GM18868 (cell line): ENCODE measurements around the gene NOL9.

Experiments
- ATAC-seq: cut with Tn5 transposase; IDR thresholded peaks from one replicate; pipeline ENCODE4 v1.9.1; 2021; ENCODE audit warnings: mild to moderate bottlenecking, moderate library complexity; ENCODE audit not compliant: unreplicated experiment

The NOL9 gene

DNA sequence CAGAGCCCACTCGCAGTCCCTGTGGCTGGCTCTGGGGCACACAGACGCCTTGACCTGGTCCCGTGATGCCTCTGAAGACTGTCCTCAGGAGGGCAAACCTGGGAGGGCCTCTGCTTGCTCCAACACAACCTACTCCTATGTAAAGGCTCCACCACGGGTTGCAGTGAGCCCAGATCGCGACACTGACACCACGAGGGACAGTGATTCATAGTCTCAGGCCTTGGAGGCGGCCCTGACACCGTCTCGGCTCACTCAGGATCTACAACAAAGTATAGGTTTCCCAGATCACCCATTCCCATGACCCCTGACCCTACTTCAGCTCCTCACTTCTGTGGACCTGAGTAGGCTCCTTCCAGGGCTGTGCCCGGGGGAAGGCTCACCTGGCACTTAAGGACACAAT lies 28.0 kb downstream of the NOL9 start:
- no peak for ATAC-seq

DNA sequence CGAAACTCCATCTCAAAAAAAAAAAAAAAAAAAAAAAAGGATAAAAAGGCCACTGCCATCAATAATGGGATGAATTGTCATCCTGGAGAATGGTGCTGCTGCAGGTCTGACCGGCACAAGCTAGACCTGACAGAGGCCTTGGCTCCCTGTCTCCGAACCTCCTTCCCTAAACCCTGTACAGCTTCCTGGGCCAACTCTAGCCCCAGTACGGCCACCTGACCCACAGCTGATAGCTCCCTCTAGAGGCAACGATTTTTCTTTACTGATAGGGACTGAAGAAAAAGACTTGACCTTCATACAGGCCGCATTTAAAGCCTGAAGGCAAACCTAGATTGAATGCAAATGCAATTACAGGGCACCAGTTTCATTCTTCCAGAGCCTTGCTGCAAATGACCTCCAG lies 30.7 kb downstream of the NOL9 start:
- no peak for ATAC-seq

DNA sequence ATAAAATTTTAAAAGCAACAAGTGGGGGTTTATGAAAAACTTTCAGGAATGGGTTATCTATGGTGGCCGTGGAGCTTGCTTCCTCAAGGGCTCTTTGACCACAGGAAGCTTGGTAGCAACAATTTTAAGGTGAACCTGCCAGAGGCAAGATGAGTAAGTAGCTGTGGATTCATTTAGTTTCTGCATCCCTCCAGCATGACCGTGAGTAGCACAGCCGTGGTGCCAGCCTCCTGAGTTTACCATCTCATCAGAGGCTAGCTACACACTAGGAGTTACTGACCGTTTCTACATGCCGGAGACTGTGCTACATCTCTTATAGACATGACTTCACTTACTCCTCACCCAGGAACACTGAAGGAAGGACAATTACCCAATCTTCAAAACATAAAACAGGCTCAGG lies 32.8 kb downstream of the NOL9 start:
- ATAC-seq = no peak

DNA sequence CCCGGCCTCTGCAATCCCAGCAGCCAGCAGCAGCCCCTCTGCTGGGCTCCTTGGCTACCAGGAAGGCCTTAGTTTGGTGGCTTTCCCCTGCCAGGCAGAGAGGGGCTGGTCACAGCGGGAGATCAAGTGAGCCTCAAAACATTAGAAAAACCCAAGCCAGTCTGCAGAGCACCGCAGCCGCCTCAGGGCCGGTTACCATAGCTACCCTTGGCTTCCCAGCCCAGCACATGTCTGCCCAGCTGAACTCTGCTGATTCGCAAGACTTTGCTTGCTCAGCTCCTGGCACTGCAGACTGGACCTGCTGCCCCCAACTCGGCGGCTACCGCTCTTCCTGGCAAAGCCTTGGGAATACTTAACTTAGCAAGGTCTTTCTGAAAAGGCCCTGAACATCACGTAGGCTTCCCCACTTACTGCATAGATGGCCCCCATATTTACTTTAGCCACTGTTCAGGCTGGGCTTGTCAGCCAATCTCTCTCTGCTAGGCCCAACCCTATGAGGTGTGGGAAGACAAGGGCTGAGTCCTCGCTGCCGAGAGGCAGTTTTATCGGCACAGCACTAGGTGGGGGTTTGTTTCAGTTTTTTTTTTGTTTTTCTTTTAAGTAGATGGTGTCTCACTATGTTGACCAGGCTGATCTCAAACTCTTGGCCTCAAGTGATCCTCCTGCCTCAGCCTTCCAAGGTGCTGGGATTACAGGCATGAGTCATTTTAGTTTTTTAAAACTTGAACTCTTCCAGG lies 34.2 kb downstream of the NOL9 start:
- no peak for ATAC-seq

DNA sequence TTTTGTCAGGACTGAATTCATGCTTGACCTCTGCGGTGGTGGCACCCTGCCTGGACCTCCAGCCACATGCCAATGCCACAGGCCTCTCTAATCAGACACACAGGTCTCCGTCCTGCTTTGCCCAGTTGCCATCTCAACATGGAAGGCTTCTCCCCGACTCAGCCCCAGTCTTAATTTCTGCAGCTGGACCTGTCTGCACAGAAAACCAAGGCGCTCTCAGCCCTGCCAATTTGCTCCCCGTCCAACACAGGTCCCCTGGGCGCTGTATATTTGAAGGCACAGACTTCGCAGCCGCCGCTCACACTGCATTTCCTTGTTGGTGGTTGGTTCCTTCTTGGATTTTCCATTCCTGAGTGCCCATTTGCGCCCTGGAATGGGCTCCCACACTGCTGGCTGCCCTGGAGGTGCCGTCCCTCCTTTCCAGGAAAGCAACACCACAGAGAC lies 34.8 kb downstream of the NOL9 start:
- ATAC-seq = no peak

DNA sequence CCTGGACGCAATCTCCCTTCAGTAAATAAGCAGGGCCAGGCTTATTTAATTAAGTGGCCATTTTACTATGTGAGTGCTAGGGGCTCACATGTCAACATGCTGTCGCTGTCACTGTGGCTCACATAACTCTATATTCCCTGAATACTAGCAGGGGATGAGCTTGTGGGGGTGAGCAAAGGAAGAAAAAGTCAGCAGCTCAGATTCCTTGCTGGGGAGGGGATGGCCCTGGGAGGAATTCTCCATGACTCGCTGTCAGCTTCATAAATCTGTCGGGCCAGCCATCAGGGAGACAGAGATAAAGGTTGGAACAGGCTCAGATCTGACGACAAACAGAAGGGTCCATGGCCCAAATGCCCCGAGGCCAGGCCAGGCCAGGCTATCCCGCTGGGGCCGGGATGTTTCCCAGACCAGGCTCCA lies 36.9 kb downstream of the NOL9 start:
- no peak for ATAC-seq

DNA sequence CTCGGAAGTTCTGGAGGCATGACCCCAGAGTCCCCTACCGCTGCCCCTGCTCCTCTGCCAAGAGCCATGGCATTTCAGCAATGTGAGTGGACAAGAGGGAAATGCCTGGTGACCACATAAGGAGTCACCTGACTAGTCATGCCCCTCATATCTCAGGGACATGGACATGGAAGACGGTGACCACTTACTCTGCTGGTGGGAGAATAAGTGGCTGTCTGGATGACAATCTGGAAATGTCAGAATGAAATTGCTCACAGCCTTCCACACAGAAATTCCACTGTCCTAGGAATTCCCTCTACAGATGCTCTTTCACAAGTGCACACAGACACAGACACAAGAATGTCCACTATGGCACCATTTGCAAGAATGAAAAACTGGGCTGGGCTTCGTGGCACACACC lies 38.5 kb downstream of the NOL9 start:
- ATAC-seq = no peak

DNA sequence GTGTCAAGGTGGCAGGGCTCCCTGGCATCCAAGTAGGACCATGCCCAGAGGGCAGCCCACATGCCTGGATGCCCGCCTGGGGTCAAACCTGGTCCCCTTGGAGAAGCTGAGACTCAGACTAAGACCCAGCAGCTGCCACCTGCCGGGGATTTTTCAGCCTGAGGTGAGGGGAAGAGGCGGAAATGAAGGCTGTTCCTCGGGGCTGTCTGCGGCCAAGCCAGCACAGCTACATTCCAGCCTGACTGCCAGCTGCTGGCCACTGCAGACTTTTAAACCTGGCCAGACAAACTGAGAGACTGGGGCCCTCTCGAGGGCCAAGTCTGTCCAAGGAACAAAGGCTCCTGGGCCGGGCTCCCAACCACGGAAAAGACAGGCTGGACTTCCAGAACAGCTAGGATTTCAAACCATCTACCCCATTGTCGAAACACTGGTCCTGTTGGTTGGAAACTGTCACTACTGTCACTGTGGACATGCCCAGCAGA lies 41.0 kb downstream of the NOL9 start:
- ATAC-seq = no peak

DNA sequence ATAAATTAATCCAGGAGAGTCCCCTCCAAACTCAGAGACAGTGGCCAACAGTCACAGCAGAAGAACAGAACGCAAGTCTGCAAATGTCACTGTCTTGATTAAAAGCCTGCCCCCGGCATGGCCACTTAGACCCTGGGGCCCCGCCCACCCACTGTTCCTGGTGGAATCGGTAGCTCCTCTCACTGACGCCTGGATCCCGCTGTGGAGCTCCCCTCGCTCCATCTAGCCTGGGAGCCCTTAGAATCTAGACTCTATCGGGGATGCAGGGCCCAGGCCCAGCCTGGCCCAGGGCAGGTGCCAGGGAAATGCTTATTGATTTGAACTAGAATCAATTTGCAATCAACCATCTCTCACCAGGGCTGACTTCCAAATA lies 41.4 kb downstream of the NOL9 start:
- ATAC-seq = no peak

DNA sequence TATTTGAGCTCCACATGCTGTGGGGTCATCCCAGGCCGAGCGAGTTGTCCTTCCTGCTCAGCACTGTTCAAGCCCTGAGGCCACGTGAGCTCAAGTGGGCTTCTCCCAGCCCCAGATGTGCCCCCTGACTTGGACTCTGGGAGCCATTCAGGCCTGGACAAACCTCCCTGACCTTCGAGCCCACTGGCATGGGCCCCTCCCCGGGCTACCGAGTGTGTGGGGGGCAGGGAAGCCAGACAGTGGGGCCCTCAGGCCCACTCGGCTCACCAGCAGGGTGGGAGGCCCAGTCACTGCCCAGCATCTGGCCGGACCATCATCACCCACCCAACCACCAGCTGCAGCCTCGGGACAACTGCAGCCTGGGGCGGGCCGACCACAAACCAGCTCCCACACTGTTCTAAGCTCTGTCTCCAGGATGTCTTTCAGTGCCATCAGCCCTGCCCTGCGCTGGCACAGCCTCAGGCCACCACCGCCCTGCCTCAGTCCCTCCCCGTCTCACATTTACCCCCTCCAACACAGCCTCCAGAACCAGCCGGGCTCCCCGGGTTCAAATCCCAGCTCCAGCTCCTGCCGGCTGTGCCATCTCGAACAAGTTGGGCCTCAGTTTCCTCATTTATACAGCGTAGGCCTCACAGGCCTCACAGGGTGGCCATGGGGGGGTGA lies 41.9 kb downstream of the NOL9 start:
- no peak for ATAC-seq

DNA sequence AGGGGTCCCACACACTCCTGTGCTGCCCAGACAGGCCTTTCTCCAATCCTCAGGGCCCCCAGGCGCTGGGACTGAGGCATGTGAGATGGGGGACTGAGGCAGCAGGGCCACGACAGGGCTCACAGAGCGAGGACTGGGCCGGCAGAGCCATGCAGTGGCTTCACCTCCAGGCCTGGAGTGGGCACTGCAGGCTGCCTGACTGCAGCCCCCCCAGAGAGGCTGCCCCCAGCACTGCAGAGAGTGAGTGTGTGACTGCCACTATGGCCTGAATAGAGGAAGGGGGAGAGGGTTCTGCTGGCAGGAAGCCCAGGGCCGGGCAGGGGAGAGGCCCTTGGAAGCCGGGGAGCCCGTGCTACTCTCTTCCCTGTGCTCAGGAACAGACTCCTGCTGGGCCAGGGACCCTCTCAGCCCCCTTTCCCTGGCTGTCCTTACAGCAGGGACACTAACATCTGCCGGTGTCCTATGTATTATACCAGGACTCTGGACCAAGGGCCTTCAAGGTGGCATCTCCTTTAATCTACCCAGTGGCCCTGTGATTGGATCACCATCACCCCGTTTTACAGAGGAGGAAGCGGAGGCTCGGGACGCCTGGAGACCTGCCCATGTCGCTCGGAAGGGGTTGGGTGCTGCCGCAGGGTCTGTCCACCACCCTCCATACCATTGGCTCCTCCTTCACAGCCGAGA lies 42.6 kb downstream of the NOL9 start:
- no peak for ATAC-seq

DNA sequence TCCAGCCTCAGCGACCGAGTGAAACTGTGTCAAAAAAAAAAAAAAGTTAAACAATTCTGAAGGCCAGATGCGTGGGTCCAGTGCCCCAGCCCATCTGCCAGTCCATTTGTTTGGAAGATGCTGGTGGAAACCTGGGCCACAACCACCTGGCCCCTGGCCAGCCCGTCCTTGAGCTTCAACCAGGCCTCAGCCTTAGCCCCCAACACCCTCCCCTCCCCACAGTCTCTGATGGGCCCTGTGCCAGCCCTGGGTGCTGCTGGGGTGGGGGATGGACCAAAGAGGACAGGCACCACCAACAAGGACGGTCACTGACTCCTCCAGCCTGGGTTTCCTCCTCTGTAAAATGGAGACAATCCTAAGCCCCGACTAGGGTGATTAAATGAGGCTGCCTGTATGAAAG lies 43.3 kb downstream of the NOL9 start:
- ATAC-seq = no peak

DNA sequence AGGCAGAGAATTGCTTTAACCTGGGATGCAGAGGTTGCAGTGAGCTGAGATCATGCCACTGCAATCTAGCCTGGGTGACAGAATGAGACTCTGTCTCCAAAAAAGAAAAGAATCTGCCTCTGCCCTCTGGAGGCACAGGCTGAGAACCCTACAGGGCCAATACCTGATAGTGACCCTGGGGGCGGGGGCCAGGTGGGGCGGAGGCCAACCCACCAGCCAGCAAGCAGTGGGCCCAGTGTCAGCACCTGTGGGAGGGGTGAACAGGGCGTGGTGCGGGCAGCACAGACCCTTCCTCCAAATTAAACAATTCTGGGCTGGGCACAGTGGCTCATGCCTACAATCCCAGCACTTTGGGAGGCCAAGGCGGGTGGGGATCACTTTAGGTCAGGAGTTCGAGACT lies 43.8 kb downstream of the NOL9 start:
- no peak for ATAC-seq

DNA sequence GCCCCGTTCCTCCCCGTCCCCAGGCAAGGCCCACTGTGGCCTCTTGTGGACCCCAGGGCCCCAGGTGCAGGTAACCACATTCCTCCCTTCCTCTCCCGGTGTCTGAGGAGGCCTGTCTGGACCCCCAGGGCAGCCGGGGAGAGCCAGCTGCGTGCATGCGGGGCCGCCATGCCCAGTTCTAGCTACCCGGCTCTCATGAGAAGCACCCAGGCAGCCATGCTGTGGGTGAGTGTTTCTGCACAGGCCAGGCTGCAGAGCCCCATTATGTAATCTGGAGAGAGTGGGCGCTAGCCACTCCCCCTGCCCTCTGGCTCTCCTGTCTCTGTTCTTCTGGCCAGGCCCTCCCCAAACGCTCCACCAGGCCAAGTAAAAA lies 44.4 kb downstream of the NOL9 start:
- no peak for ATAC-seq

DNA sequence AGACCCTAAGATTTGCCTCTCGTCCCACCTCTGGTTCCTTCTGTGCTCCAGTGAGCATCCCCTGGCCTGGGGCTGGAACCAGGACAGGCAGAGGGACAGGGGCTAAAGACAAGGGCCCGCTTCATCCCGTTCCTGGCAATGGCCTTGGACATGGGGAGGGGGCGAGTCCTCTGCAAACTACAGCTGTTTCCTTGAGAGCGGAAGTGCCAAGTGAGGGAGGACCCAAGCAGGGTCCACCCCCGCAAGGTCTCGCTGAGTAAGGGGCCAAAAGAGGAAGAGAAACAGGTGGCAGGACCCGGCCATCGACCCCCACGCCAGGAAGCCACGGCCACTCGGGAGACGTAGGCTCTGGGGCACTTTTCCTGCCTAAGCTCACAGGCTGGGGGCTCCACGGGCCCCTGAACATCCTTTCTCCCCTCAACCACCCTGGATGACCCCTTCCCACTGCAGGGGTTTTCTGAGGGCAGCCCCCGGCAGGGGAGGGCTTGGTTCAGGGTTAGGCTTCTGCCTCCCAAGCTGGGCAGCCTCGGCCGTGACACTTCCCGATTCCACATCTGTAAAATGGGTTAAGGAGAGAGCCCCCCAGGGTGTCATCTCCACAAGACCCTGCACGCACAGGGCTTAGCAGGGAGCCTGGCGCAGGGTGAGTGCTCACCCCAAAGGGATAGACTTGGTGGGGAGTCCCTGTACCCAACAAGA lies 44.9 kb downstream of the NOL9 start:
- ATAC-seq = no peak

DNA sequence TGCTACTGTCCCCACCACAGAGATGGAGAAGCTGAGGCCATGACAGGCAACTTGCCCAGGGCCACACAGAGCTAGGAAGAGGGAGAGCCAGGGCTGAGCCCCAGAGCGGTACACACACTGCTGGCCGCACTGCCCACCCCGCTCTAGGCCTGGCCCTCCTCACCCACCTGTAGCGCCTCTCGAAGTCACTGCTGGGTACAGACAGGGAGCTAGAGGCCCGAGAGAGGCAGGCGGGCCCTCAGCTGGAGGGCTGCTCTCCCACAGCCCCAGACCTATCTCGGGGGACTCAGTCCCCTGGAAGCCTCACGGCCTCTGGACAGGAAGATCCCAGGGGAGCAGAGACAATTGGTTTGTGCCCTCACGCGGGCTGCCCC lies 45.5 kb downstream of the NOL9 start:
- ATAC-seq = no peak

DNA sequence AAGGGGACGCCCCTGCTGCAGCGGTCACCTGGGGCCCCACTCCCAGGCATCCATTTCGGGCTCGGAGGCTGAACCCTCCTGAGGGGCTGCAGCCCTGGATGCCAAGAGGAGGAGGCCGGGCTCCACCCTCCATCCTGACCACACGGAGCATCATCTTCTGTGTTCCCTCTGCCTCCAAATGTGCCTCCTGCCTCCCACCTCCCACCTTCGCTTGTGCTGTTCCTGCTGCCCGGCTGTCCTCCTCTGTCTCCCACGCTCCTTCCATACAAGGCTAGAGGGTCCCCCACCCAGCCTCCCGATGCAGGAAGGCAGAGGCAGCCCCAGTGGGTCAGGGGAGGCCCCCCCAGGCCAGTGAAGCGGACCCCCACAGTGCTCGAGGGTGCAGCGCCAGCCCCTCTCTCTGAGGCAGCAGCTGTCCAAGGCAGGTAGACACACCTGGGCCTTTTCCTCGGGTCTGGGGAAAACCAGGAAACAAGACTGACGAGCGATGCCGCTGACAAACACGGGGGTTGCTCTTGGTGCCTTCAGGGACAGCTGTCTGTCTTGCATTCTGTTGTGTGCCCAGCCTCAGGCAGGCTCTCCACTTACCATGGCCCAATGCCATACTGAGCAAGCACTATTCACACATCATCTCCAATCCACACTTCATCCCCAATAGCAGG lies 46.0 kb downstream of the NOL9 start:
- no peak for ATAC-seq

DNA sequence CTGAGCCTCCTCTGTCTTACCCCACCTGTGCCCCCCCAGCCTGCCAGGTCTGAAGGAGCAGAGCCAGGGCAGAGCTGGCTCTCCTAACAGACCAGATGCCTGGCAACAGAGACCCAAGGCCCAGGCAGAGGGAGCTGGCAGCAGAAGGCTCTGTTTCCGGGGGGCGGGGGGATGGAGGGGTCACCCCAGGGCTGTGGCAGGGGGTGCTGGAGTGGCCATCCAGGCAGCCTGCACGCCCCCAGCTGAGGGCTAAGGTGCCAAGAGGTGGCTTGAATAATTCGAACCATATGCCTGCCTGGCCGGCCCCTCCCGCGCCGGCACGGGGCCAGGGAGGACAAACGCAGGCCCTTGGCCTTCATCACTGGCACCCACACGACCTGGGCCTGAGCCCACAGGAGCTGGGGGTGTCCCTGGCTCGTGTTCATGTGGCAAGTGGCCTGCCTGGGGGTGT lies 46.8 kb downstream of the NOL9 start:
- ATAC-seq = no peak

DNA sequence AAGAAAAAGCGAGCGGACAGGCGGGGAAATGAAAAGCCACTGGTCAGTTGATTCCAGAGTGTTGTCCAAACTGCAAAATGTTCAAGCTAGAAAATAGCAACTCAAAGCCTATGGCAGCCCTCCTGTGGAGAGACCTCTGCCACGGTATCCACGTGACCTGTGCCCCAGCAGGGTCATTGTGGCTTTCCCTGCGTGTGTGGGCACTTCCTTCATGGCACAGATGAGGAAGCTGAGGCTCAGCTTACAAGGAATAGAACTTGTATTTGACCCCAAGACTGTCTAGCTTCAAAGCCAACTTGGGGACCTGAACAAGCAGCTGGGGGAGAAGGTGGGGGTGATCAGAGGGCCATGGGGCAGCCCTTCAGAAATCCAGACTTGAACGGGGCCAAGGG lies 47.3 kb downstream of the NOL9 start:
- ATAC-seq = no peak

DNA sequence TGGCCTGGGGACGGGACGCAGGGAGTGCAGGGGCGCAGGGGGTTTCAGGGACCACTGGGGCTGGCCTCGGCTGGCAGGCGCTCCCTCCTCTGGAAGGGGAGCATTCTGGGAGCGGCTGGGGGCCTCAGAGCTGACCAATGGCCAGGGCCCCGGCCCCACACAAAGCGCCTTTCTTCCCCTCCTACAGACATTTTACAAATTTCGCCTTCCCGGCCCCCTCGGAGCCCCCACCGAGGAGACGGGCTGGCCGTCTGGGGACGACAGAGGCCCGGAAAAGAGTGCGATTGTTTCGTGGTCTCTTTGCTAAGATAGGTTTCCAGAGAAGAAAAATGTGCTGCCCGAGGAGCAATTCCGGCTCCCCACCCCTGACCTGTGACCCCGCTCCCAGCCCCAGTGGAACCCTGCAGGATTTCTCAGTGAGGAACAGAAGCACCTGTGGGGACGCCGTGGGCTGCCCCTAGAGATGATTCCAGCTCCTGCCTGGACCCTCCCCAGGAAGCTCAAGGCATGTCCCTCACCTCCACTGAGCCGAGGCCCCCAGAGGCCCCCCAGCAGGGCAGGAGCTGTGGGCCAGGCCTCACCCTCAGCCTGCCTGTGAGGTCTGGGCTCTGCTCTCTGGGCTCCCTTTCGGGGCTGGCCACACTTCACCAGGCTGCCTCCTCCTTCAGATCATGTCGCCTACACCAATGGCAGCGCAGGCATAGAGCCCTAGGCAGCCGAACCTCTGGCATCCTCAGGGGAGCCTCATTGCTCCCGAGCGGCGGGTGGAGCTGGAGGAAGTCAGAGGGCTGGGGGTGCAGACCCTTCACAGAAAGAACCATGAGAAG lies 47.9 kb downstream of the NOL9 start:
- ATAC-seq = no peak
